Heart right ventricle (tissue), 16 donors: Measurements from ENCODE around the gene ITGA6. TPM values are rescaled to one million over a fixed set of nuclear protein-coding genes. Genes with fewer than 3 reads are reported as not detected.

Source experiments
- ATAC-seq, 8 donors: fragments of 200-7000 bp; cut with Tn5 transposase; one replicate each; pipeline ENCODE4 v1.9.1; 2020; ENCODE audit warnings: mild to moderate bottlenecking in 8 of 8, moderate library complexity in 8 of 8, moderate number of reproducible peaks in 1 of 8
- DNase-seq, 2 donors: peaks; one replicate each; pipeline ENCODE4 v3.0.0-alpha.2; 2020
- H3K27ac ChIP-seq, 10 donors: fragments of 200-600 bp; sonication (generic) in 2 of 10; one replicate each; pipeline versions ENCODE4 v1.5.0 to v1.8.0; 2020 to 2022; ENCODE audit warnings: mild to moderate bottlenecking in 3 of 10
- H3K27me3 ChIP-seq, 7 donors: fragments of 200-600 bp; one replicate each; pipeline ENCODE4 v1.8.0; 2021 to 2022; ENCODE audit warnings: mild to moderate bottlenecking in 2 of 7
- H3K36me3 ChIP-seq, 9 donors: fragments of 200-600 bp; sonication (generic) in 1 of 9; one replicate each; pipeline versions ENCODE4 v1.5.0 to v1.8.0; 2020 to 2022; ENCODE audit warnings: mild to moderate bottlenecking in 2 of 9
- H3K4me1 ChIP-seq, 9 donors: fragments of 200-600 bp; sonication (generic) in 1 of 9; one replicate each; pipeline versions ENCODE4 v1.5.0 to v1.8.0; 2020 to 2022; ENCODE audit warnings: mild to moderate bottlenecking in 4 of 9
- H3K4me3 ChIP-seq, 10 donors: fragments of 200-600 bp; sonication (generic) in 2 of 10; one replicate each; pipeline versions ENCODE4 v1.5.0 to v1.8.0; 2020 to 2022; ENCODE audit warnings: mild to moderate bottlenecking in 7 of 10, moderate library complexity in 2 of 10
- H3K9me3 ChIP-seq, 11 donors: fragments of 200-600 bp in 10 of 11; sonication (generic) in 2 of 11; one replicate each; pipeline versions ENCODE4 v1.5.0 to v1.8.0; 2013 to 2022; ENCODE audit warnings: mild to moderate bottlenecking in 2 of 11, control low read depth in 1 of 11, moderate library complexity in 1 of 11
- CTCF ChIP-seq, 9 donors: fragments of 200-600 bp; sonication (generic) in 2 of 9; IDR thresholded peaks; one replicate each; pipeline versions ENCODE4 v1.5.0 to v1.8.0; 2021 to 2022; ENCODE audit warnings: antibody characterized with exemption in 9 of 9, mild to moderate bottlenecking in 5 of 9, moderate library complexity in 1 of 9
- WGBS, 2 donors: extraction: QIAGEN DNeasy Blood & Tissue Kit; methylation state at CpG; one replicate each; pipeline ENCODE4 v1.1.7; 2013; ENCODE audit warnings: inconsistent platforms in 1 of 2; 5-methylcytosine and 5-hydroxymethylcytosine counted together
- intact Hi-C, 10 donors: fragments of 100-400 bp; cut with DNase I; formaldehyde crosslinking; loops; one replicate each; pipeline versions ENCODE4 v1.11.1 to v1.14.2; 2022
- polyA plus RNA-seq, 2 donors: library from polyadenylated mRNA; stranded (reverse); fragments of 200-250 nt; gene quantifications; one replicate each; pipeline ENCODE4 v1.2.3, GENCODE V29; 2013
- total RNA-seq, 10 donors: library from RNA; stranded (reverse); fragmentation: NEBNext Ultra II Directional in 3 of 10; extraction: Animal tissue kit (Norgen Biotek cat#: 25700) in 3 of 10; gene quantifications; one replicate each; pipeline versions ENCODE4 v1.2.1 to v1.2.4, GENCODE V29; 2021 to 2023
- donor health status: Arrhythmogenic right ventricular cardiomyopathy.
- donor health status: ischemic (EF 13 %, LVEDD 7.1; RV severe dilation, severe dysfunction).
- donor health status: healthy with polysubstance abuse.
- donor health status: DM: no; HTN: yes; CAD: no.
- donor health status: DM: no; HTN: no; CAD: no.
- donor health status: ischemic (EF 25% LVEDD 6.9; RV normal size, moderate dysfunction).
- donor health status: ischemic (EF 25% LVEDD 5.7; RV mildly dilated, moderate dysfunction).
- donor health status: healthy.
- donor health status: DM: yes; HTN: yes; CAD: no.
- donor health status: Ischemic cardiomyopathy.
- donor health status: ischemic (EF 35%, LVEDD 5.7; RV mildly dilated, moderate dysfunction).
- donor health status: nonischemic (EF 11% LVEDD 7.7; RV severe dilation, severe dysfunction).
- donor health status: DM: yes; HTN: yes; CAD: no.
- donor health status: PGD.
- donor health status: ischemic (EF 29% LVEDD 5.4; RV normal size, mild dysfunction).
- donor health status: nonischemic (EF 23%, LVEDD 6.1; RV moderate dilation, normal function).

ITGA6 gene
- total and polyA plus RNA-seq, 12 donors, result 22.1 to 68.3 (median 45.1) TPM

GRCh38 chr2:172449911-172450550, 22.6 kb downstream of the ITGA6 start:
- Histone ChIP-seq H3K4me3 (no peak overlapping the region), H3K27ac (no peak overlapping the region), H3K27me3 (no peaks in the 10 kb centered on the region), H3K4me1 (peaks cover under 1 to 87% (median 45%) of the 10 kb centered on the region in 9 donors), H3K9me3 (no peaks in the 10 kb centered on the region), H3K36me3 (peaks cover 0 to 2% (median 0%) of the 10 kb centered on the region in 9 donors)
- intact Hi-C loops, result no loop called here
- 84 to 91% methylated on average over 8 of the region's 8 CpGs for WGBS, 2 donors
- TF ChIP-seq CTCF (IDR thresholded peaks at IDR 0.05), result no peak
- ATAC-seq, result no peak
- DNase-seq, result no peak

- ATAC-seq (no peak), DNase-seq (no peak)
- Histone ChIP-seq H3K4me3 (no peak overlapping the region), H3K9me3 (no peaks in the 10 kb centered on the region), H3K4me1 (peaks cover 4 to 86% (median 44%) of the 10 kb centered on the region in 9 donors), H3K36me3 (peaks cover 0 to 2% (median 0%) of the 10 kb centered on the region in 9 donors), H3K27ac (no peak overlapping the region), H3K27me3 (no peaks in the 10 kb centered on the region)
- WGBS, 2 donors, result 87 to 94% methylated on average over 5 of the region's 5 CpGs
- no peak for TF ChIP-seq CTCF (IDR thresholded peaks at IDR 0.05)
- intact Hi-C loops, result no loop called here
These were observed 24.5 kb downstream of the ITGA6 start for GRCh38 chr2:172451923-172452322.

GRCh38 chr2:172452845-172453244, 25.5 kb downstream of the ITGA6 start:
- Histone ChIP-seq H3K36me3 (peaks cover 0 to 2% (median 0%) of the 10 kb centered on the region in 9 donors), H3K4me3 (no peak overlapping the region), H3K27me3 (no peaks in the 10 kb centered on the region), H3K9me3 (no peaks in the 10 kb centered on the region), H3K27ac (peak overlapping the region in 1 of 10 donors; percentile 43), H3K4me1 (peaks cover 4 to 81% (median 40%) of the 10 kb centered on the region in 9 donors)
- TF ChIP-seq CTCF (IDR thresholded peaks at IDR 0.05), result no peak
- WGBS, 2 donors, result 68 to 76% methylated on average over 2 of the region's 2 CpGs
- ATAC-seq (no peak), DNase-seq (no peak)
- intact Hi-C loops, result no loop called here

GRCh38 chr2:172454404-172455120, 27.2 kb downstream of the ITGA6 start:
- TF ChIP-seq CTCF (IDR thresholded peaks at IDR 0.05), result no peak
- DNase-seq (no peak), ATAC-seq (peak in 1 of 8 donors; percentile 9)
- Histone ChIP-seq H3K9me3 (no peaks in the 10 kb centered on the region), H3K4me1 (peaks cover 4 to 81% (median 49%) of the 10 kb centered on the region in 9 donors), H3K4me3 (no peak overlapping the region), H3K27ac (peak overlapping the region in 2 of 10 donors; percentile 3 to 50), H3K27me3 (no peaks in the 10 kb centered on the region), H3K36me3 (peaks cover 0 to 2% (median 0%) of the 10 kb centered on the region in 9 donors)
- WGBS, 2 donors, result 60 to 66% methylated on average over 6 of the region's 6 CpGs
- intact Hi-C loops, result no loop called here
